GM23248 (cell line): Measurements from ENCODE around the gene CXCL17. TPM values are rescaled to one million over a fixed set of nuclear protein-coding genes. Genes with fewer than 3 reads are reported as not detected.

Experiments
- DNase-seq: peaks from one replicate; pipeline ENCODE4 v3.0.0-alpha.2; 2015
- H2AFZ ChIP-seq: fragments of 200-600 bp; sonication (generic); 2 replicates; pipeline ENCODE4 v1.6.1; 2016; ENCODE audit warnings: antibody characterized with exemption
- H3F3A ChIP-seq: fragments of 200-600 bp; sonication (generic); 2 replicates; pipeline ENCODE4 v1.6.1; 2016; ENCODE audit warnings: mild to moderate bottlenecking, antibody characterized with exemption, mixed run types; ENCODE audit not compliant: insufficient read depth
- H3K27ac ChIP-seq: fragments of 200-600 bp; sonication (generic); 2 replicates; pipeline ENCODE4 v1.5.1; 2016; ENCODE audit warnings: mild to moderate bottlenecking
- H3K27me3 ChIP-seq: fragments of 200-600 bp; sonication (generic); replicated peaks from 2 replicates; pipeline ENCODE4 v1.6.1; 2016; ENCODE audit warnings: mild to moderate bottlenecking; ENCODE audit not compliant: insufficient read depth
- H3K36me3 ChIP-seq: fragments of 200-600 bp; sonication (generic); 2 replicates; pipeline ENCODE4 v1.6.1; 2016; ENCODE audit warnings: low read depth, mild to moderate bottlenecking
- H3K4me1 ChIP-seq: fragments of 200-600 bp; sonication (generic); 2 replicates; pipeline ENCODE4 v1.6.1; 2016; ENCODE audit warnings: mild to moderate bottlenecking; ENCODE audit not compliant: insufficient read depth
- H3K4me2 ChIP-seq: fragments of 200-600 bp; sonication (generic); one replicate; pipeline ENCODE4 v1.6.1; 2016; ENCODE audit warnings: mild to moderate bottlenecking; ENCODE audit not compliant: unreplicated experiment
- H3K4me3 ChIP-seq: fragments of 200-600 bp; sonication (generic); 2 replicates; pipeline ENCODE4 v1.5.1; 2016; ENCODE audit warnings: mild to moderate bottlenecking
- H3K79me2 ChIP-seq: fragments of 200-600 bp; sonication (generic); 2 replicates; pipeline ENCODE4 v1.6.1; 2016; ENCODE audit warnings: mild to moderate bottlenecking; ENCODE audit not compliant: insufficient read depth
- H3K9ac ChIP-seq: fragments of 200-600 bp; sonication (generic); 2 replicates; pipeline ENCODE4 v1.6.1; 2016; ENCODE audit warnings: mild to moderate bottlenecking
- H3K9me2 ChIP-seq: fragments of 200-600 bp; sonication (generic); 2 replicates; pipeline ENCODE4 v1.6.1; 2016; ENCODE audit warnings: mixed run types, mild to moderate bottlenecking, moderate library complexity; ENCODE audit not compliant: insufficient read depth
- H3K9me3 ChIP-seq: fragments of 200-600 bp; sonication (generic); one replicate; pipeline ENCODE4 v1.6.1; 2017; ENCODE audit warnings: low read depth
- H4K20me1 ChIP-seq: fragments of 200-600 bp; sonication (generic); 2 replicates; pipeline ENCODE4 v1.6.0; 2016; ENCODE audit not compliant: insufficient read depth
- EZH2 ChIP-seq: fragments of 200-600 bp; sonication (generic); IDR thresholded peaks from 2 replicates; pipeline ENCODE4 v1.6.1; 2018; ENCODE audit warnings: antibody characterized with exemption, mild to moderate bottlenecking; ENCODE audit not compliant: insufficient read depth, poor library complexity, severe bottlenecking
- EZH2phosphoT487 ChIP-seq: fragments of 200-600 bp; sonication (generic); IDR thresholded peaks from 2 replicates; pipeline ENCODE4 v1.6.1; 2018; ENCODE audit warnings: antibody characterized with exemption, moderate library complexity, mild to moderate bottlenecking, low read depth; ENCODE audit not compliant: insufficient read depth
- whole genome bisulfite sequencing, 2 experiments: methylation state at CpG; one replicate each; pipeline ENCODE4 v1.1.6; 2015 to 2017; ENCODE audit warnings: low lambda C conversion rate in 2 of 2, low coverage in 1 of 2; ENCODE audit errors: missing lambda C conversion rate in 2 of 2; 5-methylcytosine and 5-hydroxymethylcytosine counted together
- in situ Hi-C: fragments of 300-500 bp; cut with MboI; formaldehyde crosslinking; loops from 2 replicates; pipeline ENCODE4 v1.15.0; 2020
- polyA plus RNA-seq: library from polyadenylated mRNA; unstranded; fragments of >200 nt; fragmentation: Nextera tagmentation; extraction: Ambion mirVana; gene quantifications from 2 replicates; pipeline ENCODE4 v1.2.1, GENCODE V29; 2016
- total RNA-seq: library from RNA; depleted of rRNA; stranded (reverse); fragments of >200 nt; shearing (Covaris generic); gene quantifications from 2 replicates; pipeline ENCODE4 v1.2.3, GENCODE V29; 2014

The CXCL17 gene
- total and polyA plus RNA-seq, 2 experiments from 2014 or later, result not detected

GRCh38 chr19:42424712-42425131, 18.0 kb downstream of the CXCL17 start:
- H3K9ac ChIP-seq, result no peak overlapping the region
- no peak for TF ChIP-seq EZH2phosphoT487
- TF ChIP-seq EZH2, result no peak
- in situ Hi-C loops, result no loop called here
- no peaks in the 10 kb centered on the region for H3K36me3 ChIP-seq
- H3K27me3 ChIP-seq, result no peaks in the 10 kb centered on the region
- no peak overlapping the region for H3K27ac ChIP-seq
- H3K9me2 ChIP-seq, result no peaks in the 10 kb centered on the region
- WGBS, 2 experiments, result 76 to 80% methylated on average over 11 to 13 of the region's 13 CpGs
- no peak overlapping the region for H3K4me2 ChIP-seq
- H3F3A ChIP-seq, result no peaks in the 10 kb centered on the region
- no peak overlapping the region for H3K4me3 ChIP-seq
- H2AFZ ChIP-seq, result no peak overlapping the region
- H3K4me1 ChIP-seq, result no peaks in the 10 kb centered on the region
- H4K20me1 ChIP-seq, result no peaks in the 10 kb centered on the region
- DNase-seq, result no peak
- no peaks in the 10 kb centered on the region for H3K79me2 ChIP-seq
- no peaks in the 10 kb centered on the region for H3K9me3 ChIP-seq

DNA sequence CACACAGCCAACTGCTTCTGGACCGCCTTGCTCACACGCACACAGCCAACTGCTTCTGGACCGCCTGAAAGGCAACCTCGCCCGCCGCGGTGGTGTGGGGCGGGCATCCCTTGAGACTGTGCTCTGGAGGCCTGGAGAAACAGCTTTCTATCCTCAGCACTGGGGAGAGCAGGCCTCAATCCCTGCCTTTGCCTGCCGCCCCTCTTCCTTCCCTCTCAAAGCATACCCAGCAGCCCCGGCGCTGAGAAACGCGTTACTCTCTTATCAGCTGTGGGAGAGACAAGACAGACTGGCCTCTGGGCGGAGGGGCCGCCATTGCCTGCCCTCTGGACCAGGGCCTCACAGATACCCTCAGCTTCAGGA, 18.4 kb downstream of the CXCL17 start:
- no peak overlapping the region for H3K27ac ChIP-seq
- no peaks in the 10 kb centered on the region for H3K9me3 ChIP-seq
- no peak for TF ChIP-seq EZH2phosphoT487
- no peak for TF ChIP-seq EZH2
- no peak for DNase-seq
- no peak overlapping the region for H3K9ac ChIP-seq
- H3K4me1 ChIP-seq, result no peaks in the 10 kb centered on the region
- no peaks in the 10 kb centered on the region for H3K79me2 ChIP-seq
- in situ Hi-C loops, result no loop called here
- H3K4me3 ChIP-seq, result peak overlapping the region; percentile 69; the same call in 1 of the 2 replicates
- H4K20me1 ChIP-seq, result no peaks in the 10 kb centered on the region
- H3K4me2 ChIP-seq, result no peak overlapping the region
- no peaks in the 10 kb centered on the region for H3F3A ChIP-seq
- 62 to 80% methylated on average over 15 of the region's 15 CpGs for WGBS, 2 experiments
- H3K27me3 ChIP-seq, result no peaks in the 10 kb centered on the region
- H2AFZ ChIP-seq, result peak overlapping the region; percentile 72; the same call in 1 of the 2 replicates
- H3K9me2 ChIP-seq, result no peaks in the 10 kb centered on the region
- no peaks in the 10 kb centered on the region for H3K36me3 ChIP-seq

- Histone ChIP-seq H3K27me3 (no peaks in the 10 kb centered on the region), H3K4me3 (peak overlapping the region; percentile 69), H3K79me2 (no peaks in the 10 kb centered on the region), H3K9ac (peak overlapping the region; percentile 14; the same call in 1 of the 2 replicates), H3K9me2 (no peaks in the 10 kb centered on the region), H3K4me2 (peak overlapping the region; percentile 62), H3K9me3 (no peaks in the 10 kb centered on the region), H2AFZ (peak overlapping the region; percentile 72), H3K36me3 (no peaks in the 10 kb centered on the region), H3K4me1 (no peaks in the 10 kb centered on the region), H3K27ac (no peak overlapping the region), H3F3A (no peaks in the 10 kb centered on the region), H4K20me1 (no peaks in the 10 kb centered on the region)
- in situ Hi-C loops, result no loop called here
- TF ChIP-seq EZH2 (no peak), EZH2phosphoT487 (no peak)
- peak; percentile 90 for DNase-seq
- 9 to 11% methylated on average over 55 to 56 of the region's 65 CpGs for WGBS, 2 experiments
Observed at GRCh38 chr19:42423462-42424344, 19.0 kb downstream of the CXCL17 start.

- Histone ChIP-seq H3K36me3 (no peaks in the 10 kb centered on the region), H3K4me2 (peak overlapping the region; percentile 62), H3K27ac (no peak overlapping the region), H4K20me1 (no peaks in the 10 kb centered on the region), H3K4me3 (peak overlapping the region; percentile 69), H3K9ac (peak overlapping the region; percentile 14; the same call in 1 of the 2 replicates), H3K79me2 (no peaks in the 10 kb centered on the region), H3F3A (no peaks in the 10 kb centered on the region), H3K27me3 (no peaks in the 10 kb centered on the region), H2AFZ (peak overlapping the region; percentile 72), H3K4me1 (no peaks in the 10 kb centered on the region), H3K9me2 (no peaks in the 10 kb centered on the region), H3K9me3 (no peaks in the 10 kb centered on the region)
- in situ Hi-C loops, result no loop called here
- TF ChIP-seq EZH2phosphoT487 (no peak), EZH2 (no peak)
- WGBS, 2 experiments, result 19 to 20% methylated on average over 38 of the region's 38 CpGs
- no peak for DNase-seq
Observed at GRCh38 chr19:42422901-42423461, 19.8 kb downstream of the CXCL17 start.
